GM13977 (cell line): ENCODE results near the gene OLA1.

Experiments used
- DNase-seq: peaks from one replicate; pipeline ENCODE4 v3.0.0; 2012; ENCODE audit warnings: low spot score
- in situ Hi-C: fragments of 300-500 bp; cut with MboI; formaldehyde crosslinking; loops from one replicate; pipeline ENCODE4 v1.12.0; 2022; ENCODE audit warnings: low sequenced_read_pairs, low pct_unique_long_range_greater_than_20kb, mixed read lengths, inconsistent platforms; ENCODE audit not compliant: unreplicated experiment
- TF ChIP-seq, protein P1 (sequence below): IDR thresholded peaks from 2 replicates; pipeline ENCODE4 v1.5.1; 2012; ENCODE audit warnings: mild to moderate bottlenecking, control low read depth; ENCODE audit not compliant: insufficient read depth; ENCODE audit errors: extremely low read depth, missing control alignments

The OLA1 gene

DNA sequence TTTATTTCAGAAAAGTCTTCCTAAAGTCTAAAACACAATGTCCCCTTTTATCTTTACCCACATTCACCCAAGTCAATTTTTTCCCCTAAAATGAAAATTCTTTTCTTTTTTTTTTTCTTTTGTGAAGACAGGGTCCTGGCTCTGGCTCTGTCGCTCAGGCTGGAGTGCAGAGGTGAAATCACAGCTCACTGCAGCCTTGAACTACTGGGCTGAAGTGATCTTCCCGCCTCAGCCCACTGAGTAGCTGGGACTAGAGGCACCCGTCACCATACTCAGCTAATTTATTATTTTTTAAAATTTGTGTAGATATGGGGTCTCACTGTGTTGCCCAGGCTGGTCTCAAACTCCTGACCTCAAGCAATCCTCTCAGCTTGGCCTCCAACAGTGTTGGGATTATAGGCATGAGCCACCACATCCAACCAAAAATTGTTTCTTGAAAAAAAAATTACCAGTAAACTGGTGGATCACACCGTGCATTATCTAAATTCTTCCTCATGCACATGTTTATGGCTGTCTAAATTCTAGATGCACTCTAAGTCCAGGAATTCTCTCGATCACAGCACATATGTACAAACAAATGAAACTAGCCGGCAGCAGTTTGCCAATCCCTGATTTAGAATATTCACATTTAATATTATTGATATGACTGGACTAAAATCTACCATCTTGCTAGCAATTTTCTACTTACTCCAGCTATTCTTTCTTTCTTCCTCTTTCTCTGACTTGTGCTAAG lies 56.8 kb downstream of the OLA1 start:
- in situ Hi-C loops, result no loop called here
- TF ChIP-seq, protein P1, sequence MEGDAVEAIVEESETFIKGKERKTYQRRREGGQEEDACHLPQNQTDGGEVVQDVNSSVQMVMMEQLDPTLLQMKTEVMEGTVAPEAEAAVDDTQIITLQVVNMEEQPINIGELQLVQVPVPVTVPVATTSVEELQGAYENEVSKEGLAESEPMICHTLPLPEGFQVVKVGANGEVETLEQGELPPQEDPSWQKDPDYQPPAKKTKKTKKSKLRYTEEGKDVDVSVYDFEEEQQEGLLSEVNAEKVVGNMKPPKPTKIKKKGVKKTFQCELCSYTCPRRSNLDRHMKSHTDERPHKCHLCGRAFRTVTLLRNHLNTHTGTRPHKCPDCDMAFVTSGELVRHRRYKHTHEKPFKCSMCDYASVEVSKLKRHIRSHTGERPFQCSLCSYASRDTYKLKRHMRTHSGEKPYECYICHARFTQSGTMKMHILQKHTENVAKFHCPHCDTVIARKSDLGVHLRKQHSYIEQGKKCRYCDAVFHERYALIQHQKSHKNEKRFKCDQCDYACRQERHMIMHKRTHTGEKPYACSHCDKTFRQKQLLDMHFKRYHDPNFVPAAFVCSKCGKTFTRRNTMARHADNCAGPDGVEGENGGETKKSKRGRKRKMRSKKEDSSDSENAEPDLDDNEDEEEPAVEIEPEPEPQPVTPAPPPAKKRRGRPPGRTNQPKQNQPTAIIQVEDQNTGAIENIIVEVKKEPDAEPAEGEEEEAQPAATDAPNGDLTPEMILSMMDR, result no peak
- DNase-seq, result no peak

DNA sequence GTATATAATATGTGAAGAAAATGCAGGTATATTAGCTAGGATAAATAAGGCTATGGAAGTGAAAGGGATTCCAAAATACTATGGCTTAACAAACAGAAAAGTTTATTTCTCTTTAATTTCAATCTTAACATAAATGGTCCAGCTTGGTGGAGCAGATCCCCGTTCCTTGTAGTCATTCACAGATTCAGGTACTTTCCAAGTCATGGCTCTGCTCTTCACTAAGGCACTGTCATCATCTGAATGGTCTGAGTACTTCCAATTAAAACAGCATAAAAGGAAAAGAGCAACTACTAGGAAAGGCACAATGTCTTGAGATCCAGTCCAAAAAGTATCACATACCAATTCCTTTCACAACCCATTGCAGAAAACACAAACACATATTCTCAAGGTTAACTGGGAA lies 63.4 kb downstream of the OLA1 start:
- TF ChIP-seq, protein P1, result no peak
- DNase-seq, result no peak
- in situ Hi-C loops, result no loop called here

DNA sequence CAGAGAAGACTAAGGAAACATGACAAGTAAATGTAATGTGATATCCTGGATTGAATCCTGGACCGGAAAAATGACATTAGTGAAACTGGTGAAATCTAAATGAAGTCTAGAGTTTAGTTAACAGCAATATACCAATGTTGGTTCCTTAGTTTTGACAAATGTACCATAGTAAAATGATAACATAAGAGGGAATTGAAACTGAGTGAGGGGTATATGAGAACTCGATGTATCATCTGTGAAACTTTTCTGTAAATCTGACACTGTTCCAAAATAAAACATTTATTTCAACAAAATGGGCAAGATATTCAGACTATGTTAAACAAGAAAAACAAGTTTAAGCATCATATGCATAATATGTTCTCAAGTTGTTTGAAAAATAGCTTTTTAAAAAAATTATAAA lies 63.8 kb downstream of the OLA1 start:
- in situ Hi-C loops, result no loop called here
- DNase-seq, result no peak
- TF ChIP-seq, protein P1, result no peak

DNA sequence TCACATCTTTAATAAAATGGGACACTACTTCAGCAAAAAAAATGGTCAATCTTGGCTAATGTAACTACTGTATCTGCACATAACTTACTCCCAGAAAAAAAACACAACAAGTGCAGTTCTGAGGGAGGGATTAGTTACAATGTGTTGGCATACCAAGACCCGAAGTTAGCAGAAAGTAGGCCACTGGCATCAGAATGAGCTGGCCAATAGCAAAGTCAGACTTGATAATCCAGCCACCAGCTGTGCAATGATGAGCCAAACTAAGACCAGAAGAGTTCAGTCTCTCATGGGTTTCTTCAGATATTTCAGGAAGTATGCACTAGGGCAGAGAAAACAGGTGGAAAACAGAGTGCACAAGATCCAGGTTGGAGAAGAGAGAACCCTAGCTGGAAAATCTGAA lies 65.3 kb downstream of the OLA1 start:
- TF ChIP-seq, protein P1, result no peak
- no peak for DNase-seq
- in situ Hi-C loops, result no loop called here

DNA sequence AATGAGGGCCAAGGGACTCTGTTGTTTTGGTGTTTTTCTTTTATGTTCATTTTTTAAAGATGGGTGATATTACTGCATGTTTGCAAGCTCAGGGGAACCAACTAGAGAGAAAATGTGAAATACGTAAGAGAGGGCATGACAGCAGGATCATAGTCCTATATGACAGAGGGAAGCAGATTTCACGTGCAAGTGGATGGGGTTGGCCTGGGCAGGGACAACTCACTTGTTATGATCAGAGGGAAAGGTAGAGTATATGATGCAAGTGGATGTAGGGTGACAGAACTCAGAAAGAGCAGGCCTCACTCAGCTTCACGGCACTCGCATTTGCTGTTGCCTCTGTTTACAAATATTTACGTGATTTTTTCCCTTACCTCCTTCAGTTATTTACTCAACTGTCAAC lies 67.0 kb downstream of the OLA1 start:
- no peak for DNase-seq
- in situ Hi-C loops, result no loop called here
- TF ChIP-seq, protein P1, result no peak

DNA sequence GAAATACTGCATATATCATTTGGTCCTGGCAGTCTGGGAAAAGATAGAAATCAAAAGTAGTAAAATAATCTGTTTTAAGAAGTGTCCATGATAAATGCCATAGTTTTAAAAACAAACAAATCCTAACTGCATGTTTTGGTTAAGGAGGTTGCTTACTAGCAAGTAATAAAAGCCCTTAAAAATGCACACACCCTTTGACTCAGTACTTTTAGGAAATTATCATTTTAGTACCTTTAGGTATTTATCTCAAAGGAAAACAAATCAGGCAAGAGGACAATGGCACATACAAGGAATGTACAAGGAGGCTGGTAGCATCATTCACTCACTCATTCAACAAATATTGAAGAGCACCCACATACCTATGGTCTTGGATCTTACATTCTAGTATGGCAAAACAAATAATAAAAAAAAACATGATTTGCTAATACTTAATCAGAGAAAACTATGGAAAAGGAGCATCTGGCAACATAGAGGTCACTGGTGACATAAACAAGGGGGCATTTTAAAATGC lies 67.6 kb downstream of the OLA1 start:
- TF ChIP-seq, protein P1, result no peak
- DNase-seq, result no peak
- in situ Hi-C loops, result no loop called here

DNA sequence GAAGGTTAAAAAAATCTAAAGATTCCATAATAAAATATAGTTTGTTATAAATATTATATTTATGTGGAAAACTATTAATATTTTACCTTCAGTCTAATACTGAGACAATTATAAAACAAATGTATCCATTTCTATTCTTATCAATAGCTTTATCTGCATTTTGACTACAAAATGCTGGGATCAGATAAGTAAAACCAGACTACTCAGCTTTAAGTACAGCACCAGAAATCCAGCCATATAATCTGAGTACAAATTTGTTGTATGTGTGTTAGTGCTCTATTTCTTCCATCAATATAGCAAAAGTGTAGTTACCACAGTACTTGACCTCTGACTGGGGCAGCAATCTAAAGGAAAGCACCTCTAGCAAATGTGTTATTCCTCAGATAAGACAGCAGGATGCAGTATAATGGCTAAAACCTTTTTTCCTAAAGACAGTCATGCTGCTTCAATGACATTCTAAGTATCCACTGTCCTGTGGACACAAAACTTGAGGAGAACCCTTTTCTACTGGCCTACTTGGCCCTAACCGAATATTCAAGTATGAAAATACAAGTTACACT lies 68.1 kb downstream of the OLA1 start:
- TF ChIP-seq, protein P1, result peak; percentile 6
- no peak for DNase-seq
- in situ Hi-C loops, result no loop called here
